HEK293T (cell line): ENCODE results near the gene AIRE.

Experiments used
- BHLHE40 ChIP-seq: fragments of 450-650 bp; IDR thresholded peaks from 2 replicates; pipeline ENCODE4 v1.6.1; 2016; ENCODE audit warnings: mild to moderate bottlenecking, moderate library complexity, borderline replicate concordance
- CTBP1 ChIP-seq: fragments of 450-650 bp; IDR thresholded peaks from 2 replicates; pipeline ENCODE4 v1.6.1; 2016; ENCODE audit warnings: borderline replicate concordance
- ELF4 ChIP-seq: fragments of 450-650 bp; IDR thresholded peaks from 2 replicates; pipeline ENCODE4 v1.6.1; 2017; ENCODE audit warnings: antibody characterized with exemption
- FOXK2 ChIP-seq: fragments of 450-650 bp; IDR thresholded peaks from 2 replicates; pipeline ENCODE4 v1.6.1; 2016; ENCODE audit warnings: mild to moderate bottlenecking
- NFRKB ChIP-seq: fragments of 450-650 bp; IDR thresholded peaks from 2 replicates; pipeline ENCODE4 v1.6.1; 2016; ENCODE audit warnings: mild to moderate bottlenecking, moderate library complexity
- PKNOX1 ChIP-seq: fragments of 450-650 bp; IDR thresholded peaks from 2 replicates; pipeline ENCODE4 v1.6.1; 2016
- SP1 ChIP-seq: fragments of 450-650 bp; IDR thresholded peaks from 2 replicates; pipeline ENCODE4 v1.6.1; 2017

DNA sequence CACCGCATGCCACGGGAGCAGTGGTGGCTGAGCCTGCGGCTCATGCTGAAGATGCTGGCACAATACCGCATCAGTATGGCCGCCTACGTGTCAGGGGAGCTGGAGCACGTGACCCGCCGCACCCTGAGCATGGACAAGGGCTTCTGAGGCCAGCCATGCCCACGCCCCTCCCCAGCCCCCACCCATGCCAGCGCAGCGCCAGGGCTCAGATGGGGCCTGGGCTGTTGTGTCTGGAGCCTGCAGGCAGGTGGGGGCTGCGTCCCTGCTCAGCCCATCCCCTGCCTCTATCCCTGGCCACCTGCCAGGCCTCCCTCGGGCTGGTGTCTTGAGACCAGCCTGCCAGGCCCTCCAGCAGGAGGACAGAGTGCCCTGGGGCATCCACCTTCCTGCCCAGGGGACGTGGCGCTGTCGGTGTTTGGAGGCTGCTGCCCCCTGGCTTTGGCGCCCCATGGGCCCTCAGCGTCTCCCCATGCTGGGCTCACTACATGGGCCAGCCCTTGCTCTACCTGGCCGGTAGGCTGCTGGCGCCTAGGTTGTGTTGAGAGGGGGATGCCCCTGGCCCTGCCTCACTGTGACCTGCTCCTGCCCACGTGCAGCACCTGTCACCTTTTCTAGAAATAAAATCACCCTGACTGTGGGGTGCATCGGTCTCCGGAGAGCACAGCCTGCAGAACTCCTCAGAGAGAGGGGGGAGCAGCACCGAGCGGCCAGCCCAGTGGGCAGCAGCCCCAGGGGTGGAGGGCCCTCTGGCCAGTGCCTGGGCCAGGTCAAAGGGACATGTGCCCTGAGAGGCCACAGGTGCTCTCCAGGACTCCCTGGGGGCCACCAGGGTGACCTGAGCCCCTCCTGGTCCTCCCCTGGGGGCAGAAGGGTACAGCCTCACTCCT is 41.3 kb downstream of the AIRE start:
- TF ChIP-seq SP1 (no peak), ELF4 (no peak), PKNOX1 (no peak), NFRKB (no peak), BHLHE40 (no peak), CTBP1 (no peak), FOXK2 (no peak)
